Measurements from ENCODE around the gene KSR2.

KSR2 gene

DNA sequence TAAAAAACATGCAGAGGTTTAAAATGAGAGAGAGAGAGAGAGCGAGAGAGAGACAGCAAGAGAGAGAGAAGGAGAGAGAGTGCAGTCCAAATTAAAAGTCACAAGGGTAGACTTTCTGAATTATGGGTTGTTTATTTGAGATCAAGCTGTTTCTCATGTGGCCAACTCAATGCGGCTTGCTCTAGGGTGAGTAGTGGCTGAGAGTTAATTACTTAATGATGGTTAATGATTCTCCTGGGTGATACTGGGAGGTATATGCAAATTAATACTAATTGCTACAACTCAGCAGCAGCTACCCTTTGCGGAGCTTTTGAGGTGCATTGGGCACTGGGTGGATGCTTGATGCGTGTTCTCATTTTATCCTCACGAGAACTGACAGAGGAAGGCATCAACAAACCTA is 485.3 kb downstream of the KSR2 start:
- DNase-seq: no peak

DNA sequence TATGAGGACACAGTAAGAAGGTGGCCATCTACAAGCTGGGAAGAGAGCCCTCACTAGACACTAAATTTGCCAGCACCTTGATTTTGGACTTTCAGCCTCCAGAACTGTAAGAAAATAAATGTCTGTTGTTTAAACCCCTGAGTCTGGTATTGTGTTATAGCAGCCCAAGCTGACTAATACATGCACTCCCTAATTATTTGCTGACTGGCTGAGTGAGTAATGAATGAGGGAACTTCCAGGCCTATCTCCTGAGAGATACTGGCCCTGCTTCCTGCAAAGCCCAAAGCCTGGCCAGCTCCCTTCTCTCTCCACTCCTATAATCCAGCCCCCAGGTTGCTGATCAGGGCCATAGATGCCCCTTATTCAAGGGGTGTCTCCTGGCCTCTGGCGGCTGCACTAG is 487.3 kb downstream of the KSR2 start:
- DNase-seq: no peak

DNA sequence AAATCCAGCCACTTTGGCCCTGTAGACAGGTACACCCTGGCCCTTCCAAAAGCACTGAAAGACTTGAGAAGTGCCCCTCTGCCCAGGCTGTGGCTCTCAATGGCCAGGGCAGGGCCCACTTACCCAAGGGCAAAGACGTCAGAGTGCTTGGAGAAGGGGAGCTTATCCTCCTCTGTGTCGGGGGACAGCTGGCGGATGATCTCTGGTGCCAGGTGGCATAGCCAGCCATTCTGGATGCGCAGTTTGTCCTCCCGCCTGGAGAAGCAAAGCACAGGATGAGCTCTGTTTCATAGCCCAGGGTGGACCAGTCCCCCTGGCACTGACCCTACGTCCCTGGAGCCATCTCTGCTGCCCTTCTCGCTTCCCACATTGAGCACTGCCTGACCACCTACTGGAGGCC is 492.4 kb downstream of the KSR2 start:
- DNase-seq: no peak

DNA sequence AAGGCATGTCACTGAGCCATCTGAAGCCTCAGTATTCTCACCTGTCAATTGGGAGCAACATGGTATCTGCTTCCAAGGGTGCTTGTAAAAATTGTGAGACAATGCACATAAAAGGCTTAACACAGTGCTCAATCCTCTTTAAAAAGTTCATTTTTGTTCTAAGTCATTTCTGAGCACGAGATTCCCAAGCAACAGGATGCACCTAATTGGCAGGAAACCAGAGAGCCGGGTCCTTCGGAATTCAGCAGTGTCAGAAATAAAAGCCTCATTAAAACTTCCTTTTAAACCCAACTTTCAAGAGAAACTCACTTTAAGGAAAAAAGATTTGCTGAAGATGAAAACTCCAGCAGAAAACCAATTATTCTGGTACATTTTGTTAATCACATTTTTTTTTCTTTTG is 494.9 kb downstream of the KSR2 start:
- no peak for DNase-seq

GRCh38 chr12:117472983-117473382 is 495.8 kb downstream of the KSR2 start:
- DNase-seq: peak; percentile 0

- DNase-seq: peak; percentile 4
Measured at GRCh38 chr12:117470804-117471203, 498.0 kb downstream of the KSR2 start.

GRCh38 chr12:117469883-117470483 is 498.8 kb downstream of the KSR2 start:
- DNase-seq: no peak

DNA sequence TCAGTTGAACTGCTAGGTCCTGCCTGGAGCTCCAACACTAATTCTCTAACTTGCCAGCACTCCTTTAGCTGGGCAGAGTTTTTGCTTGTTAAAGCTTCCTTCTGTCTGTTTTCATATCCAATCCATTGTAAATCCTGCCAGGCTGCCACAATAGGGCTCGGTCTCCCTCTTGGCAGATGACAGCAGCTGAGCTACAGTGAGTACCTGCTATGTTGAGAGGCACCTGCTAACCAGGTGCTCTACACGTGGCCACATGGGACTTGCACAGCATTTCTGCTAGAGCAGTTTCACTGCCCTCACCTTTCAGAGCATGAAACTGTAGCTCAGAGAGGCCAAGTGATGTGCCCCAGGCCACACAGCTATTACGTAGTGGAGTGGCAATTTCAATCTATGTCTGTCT is 500.8 kb downstream of the KSR2 start:
- DNase-seq: no peak

- no peak for DNase-seq
Measured at GRCh38 chr12:117467588-117467987, 501.2 kb downstream of the KSR2 start.

DNA sequence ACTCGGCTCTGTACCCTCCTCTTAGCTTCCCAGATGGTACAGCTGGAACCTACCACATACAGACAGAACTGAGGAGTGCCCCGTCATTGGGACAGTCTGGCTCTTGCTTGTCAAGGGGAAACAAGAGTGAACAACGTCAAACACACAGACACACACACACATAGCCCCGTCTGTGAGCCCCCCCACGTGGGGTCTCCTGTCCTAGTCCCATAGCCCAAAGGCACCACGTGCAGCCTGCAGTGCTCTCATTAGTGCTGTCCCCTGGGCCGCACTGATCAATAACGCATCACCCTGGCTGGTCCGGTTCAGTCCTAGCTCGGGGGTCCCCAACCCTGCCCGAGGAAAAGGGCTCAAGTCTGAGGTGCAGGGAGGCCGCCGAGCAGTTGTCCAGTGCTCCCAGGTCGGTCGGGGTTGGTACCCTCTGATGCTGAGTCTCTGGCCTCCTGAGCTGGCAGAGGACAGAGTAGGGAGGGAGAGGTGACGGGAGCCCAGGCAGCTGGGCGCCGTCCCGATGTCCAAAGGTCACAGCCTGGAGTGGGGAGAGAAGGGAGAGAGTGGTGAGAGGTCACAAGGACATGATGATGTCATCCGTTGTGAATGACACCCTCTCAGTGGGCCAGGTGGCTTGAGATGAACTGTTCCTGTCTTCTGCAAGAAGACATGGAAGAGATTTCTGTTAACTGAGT is 502.0 kb downstream of the KSR2 start:
- DNase-seq: no peak

DNA sequence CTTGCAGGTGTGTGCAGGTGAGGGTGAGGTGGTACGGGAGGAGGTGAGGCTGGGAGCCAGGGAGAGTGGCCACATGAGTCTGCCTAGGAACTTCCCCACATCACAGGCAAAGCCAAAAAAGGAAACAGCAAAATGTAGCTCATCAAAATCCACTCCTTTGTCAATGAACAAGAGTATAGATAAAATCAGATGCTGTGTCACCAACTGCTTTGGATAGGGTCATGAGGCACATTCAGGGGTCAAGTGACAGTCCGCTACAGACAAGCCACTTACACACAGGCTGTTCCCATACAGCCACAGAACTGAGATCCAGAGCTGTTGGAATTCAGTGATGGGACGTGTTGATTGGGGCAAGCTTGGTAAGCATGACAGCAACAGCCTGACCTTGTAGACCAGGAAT is 507.1 kb downstream of the KSR2 start:
- DNase-seq: peak; percentile 19

- no peak for DNase-seq
Measured at GRCh38 chr12:117459229-117459628, 509.6 kb downstream of the KSR2 start.

DNA sequence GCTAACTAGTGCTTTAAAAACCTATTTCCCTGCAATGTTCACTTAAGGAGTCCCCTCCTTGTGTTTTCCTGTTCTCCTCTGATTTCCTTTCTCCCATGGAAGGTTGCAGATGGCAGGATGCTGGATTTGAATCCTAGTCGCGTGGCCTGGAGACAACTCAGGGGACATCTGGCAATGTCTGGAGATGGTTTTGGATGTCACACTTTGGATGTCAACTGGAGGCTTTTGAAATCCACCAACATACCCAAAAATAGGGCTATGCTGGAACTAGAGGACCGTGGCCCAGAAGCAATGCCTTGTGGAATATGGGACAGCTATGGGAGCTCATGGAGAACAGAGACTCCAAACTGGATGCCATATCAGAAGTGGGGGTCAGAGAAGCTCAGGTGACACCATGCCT is 511.6 kb downstream of the KSR2 start:
- DNase-seq: no peak

- no peak for DNase-seq
Measured at GRCh38 chr12:117456076-117456475, 512.7 kb downstream of the KSR2 start.

GRCh38 chr12:117453961-117454360 is 514.8 kb downstream of the KSR2 start:
- DNase-seq: no peak

DNA sequence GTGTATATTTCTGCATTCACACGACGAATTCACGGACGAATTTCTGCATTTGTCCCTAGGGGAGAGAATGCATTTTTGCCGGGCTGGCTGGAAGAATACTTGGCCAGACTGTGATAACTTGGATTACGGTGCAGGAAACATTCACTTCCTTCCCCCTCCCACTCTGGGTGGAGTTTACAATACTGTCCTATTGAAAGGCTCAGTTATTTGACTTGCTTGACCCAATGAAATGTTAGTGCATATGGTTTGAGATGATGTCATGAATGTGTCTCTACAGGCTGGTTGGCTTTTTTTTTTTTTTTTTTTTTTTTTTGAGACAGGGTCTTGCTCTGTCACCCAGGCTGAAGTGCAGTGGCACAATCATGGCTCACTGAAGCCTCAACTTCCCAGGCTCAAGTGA is 516.7 kb downstream of the KSR2 start:
- no peak for DNase-seq

DNA sequence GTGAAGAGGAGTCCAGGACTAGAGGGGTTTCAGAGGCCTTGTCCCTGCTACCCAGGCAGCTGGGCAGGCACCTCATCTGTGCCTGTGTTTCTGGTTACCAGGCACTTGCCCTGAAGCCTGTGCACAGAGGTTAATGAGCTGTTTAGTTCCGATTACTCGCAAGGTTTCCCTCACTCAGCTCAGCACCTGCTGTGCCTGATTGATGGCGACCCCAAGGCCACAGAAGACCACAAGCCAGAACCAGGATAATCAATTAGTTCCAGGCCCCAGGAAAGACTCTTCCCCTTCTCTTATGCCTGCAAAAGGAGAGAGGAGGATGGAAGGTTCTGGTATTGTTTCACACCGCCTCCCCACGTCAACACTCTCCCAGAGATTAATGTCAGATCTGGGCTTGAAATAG is 518.6 kb downstream of the KSR2 start:
- no peak for DNase-seq

DNA sequence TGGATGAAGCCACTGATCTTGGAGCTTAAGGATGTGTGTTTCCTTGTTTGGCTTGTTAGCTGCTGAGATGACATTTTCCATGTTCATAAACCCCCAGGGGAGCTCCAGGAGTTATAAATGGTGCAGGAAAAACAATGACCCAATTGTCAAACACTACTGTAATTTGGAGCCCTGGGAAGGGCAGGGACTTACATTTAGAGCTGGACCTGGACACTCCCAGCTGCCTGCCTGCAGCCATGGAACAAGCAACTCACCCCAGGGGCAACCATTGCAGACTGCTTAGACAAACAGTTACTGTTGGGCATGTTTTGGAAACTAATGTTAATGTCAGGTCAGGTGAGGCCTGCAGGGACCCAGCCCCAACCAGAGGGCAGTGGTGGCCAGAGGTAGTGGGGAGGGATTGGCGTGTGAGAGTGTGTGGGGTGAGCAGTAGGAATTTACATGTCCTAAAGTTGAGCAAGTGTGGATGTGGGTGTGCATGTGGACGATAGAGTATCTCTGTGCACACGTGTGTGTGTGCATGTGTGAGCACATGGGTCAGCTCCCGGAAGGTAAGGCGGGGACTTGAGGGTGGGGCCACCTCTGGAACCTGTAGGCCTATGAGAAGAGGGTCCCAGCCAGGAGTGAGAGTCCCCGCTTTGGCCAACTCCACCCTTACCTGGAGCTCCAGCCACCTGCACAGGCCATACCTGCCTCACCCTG is 521.0 kb downstream of the KSR2 start:
- no peak for DNase-seq

DNA sequence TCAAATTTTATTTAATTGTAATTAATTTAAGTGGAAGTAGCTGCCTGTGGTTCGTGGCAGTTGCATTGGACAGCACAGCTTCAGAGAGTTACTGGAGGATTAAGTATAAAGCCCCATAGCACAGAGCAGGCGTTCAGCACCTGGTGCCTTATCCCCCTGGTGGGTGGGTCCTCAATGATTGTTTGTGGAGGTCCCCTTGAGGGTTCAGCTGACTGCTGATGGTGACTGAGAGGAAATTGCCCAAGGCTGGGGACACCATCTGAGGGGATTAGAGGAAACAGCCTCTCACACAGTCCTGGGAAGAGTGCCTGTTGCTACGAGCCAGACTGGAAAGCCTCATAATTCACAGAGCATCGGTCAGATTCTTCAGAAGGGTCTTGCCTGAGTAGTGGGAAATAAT is 524.0 kb downstream of the KSR2 start:
- DNase-seq: no peak

DNA sequence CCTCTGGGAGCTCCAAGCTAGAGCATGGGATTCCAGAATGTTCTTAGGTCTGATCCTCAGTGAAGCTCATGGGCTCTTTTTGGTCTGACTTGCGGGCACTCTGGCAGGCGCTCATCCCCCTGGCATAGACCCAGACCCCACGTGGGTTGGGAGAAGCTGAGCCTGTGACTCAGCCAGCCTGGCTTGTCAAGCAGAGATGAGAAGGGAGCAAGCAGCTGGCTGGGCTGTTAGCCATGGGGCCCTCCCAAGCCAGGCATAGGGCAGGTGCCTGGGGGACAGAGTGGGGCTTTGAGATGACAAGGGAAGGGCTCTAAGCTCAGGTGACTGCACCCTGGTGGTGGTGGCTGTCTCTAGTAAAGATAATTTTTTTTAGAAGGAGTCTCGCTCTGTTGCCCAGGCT is 527.0 kb downstream of the KSR2 start:
- DNase-seq: no peak

DNA sequence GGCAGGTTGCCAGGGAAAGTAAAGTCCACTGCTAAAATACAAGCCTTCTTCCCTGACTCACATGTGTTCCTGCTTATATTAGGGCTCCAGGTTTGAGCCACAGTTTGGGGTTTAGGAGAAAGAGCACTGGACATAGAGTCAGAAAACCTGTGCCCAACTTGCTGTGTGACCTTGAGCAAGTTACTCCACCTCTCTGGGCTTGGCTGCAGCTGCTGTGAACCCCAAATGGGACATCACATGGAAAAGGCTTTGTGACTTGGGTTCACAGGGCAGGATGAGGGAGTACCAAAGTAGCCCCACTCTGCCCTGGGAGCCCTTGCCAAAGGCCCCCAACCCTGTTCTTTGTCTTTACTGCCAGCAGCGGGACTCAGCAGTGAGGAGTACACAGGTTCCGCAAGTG is 528.4 kb downstream of the KSR2 start:
- DNase-seq: no peak

DNA sequence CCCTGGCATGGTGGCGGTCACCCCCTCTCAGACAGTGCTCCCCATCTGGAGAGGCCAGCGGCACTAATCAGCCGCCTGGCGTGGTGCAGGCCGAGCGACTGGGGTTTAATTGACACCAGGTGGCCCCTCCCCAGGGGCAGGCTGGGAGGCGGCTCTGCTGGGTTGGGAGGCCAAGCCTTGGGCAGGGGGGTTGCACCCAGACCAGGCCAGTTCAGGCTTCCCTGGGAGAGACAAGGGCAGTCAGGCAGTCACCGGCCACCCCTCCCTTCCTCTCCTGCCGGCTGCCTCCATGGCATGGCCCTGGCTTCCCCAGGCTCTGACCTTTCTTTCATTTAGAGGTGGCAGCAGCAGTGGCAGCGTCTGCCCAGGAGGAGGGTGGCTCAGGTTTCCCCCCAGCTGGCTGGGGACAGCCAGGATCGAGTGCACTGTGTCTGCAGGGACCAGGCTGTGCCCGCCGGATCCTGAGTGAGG is 529.2 kb downstream of the KSR2 start:
- no peak for DNase-seq

DNA sequence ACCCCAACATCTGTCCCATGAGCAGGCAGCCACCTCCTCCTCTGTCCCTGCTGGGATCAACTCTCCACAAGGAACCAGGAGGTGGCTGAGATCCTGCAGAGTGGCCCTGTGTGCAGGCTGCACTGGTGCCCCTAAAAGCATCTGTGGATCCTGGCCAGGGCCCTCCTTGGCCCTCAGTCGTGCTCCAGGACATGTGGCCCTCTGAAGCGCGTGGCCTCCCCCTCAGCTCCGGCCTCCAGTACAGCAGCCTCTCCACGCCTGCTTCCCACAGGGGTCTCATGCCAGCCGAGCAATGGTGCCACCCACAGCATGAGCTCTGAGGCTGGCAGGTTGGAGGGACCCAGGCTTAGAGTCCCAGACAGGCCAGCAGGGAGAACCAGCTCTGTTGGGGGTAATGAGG is 530.0 kb downstream of the KSR2 start:
- DNase-seq: no peak

- DNase-seq: no peak
Measured at GRCh38 chr12:117437516-117438255, 531.1 kb downstream of the KSR2 start.
